ENCODE data around the gene LYPD6. TPM values are rescaled to one million over a fixed set of nuclear protein-coding genes. Genes with fewer than 3 reads are reported as not detected.

Gene LYPD6
- total RNA-seq, 2 donors from 2014 or later = 0.99 to 2.9 TPM

GRCh38 chr2:149513461-149513860 is 183.1 kb downstream of the LYPD6 start:
- Histone ChIP-seq H3K27ac (no peak overlapping the region), H3K4me3 (no peak overlapping the region), H3K27me3 (no peaks in the 10 kb centered on the region), H3K4me1 (no peaks in the 10 kb centered on the region), H3K36me3 (replicated peaks in 1 of 2; ENCODE audit: insufficient read depth in 1 of 2, low read depth in 2 of 2) (no peaks in the 10 kb centered on the region), H3K9me3 (no peaks in the 10 kb centered on the region)
- no peak for ATAC-seq
- intact Hi-C loops (cut with DNase I) = no loop called here
- no peak for TF ChIP-seq POLR2A (IDR thresholded peaks at IDR 0.05)
- TF ChIP-seq, protein P1, sequence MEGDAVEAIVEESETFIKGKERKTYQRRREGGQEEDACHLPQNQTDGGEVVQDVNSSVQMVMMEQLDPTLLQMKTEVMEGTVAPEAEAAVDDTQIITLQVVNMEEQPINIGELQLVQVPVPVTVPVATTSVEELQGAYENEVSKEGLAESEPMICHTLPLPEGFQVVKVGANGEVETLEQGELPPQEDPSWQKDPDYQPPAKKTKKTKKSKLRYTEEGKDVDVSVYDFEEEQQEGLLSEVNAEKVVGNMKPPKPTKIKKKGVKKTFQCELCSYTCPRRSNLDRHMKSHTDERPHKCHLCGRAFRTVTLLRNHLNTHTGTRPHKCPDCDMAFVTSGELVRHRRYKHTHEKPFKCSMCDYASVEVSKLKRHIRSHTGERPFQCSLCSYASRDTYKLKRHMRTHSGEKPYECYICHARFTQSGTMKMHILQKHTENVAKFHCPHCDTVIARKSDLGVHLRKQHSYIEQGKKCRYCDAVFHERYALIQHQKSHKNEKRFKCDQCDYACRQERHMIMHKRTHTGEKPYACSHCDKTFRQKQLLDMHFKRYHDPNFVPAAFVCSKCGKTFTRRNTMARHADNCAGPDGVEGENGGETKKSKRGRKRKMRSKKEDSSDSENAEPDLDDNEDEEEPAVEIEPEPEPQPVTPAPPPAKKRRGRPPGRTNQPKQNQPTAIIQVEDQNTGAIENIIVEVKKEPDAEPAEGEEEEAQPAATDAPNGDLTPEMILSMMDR (IDR thresholded peaks at IDR 0.05) = no peak
- 20 to 41% methylated on average over 1 of the region's 1 CpG for WGBS, 2 donors
- no peak for DNase-seq

Data from body of pancreas (tissue), 4 donors.